Mesenchymal stem cell (in vitro differentiated cells and primary cell): ENCODE results near the gene CHST11.

Experiments
- DNase-seq: peaks from one replicate; pipeline ENCODE4 v3.0.0-alpha.2; 2013
- H2AFZ ChIP-seq: one replicate; pipeline ENCODE4 v1.6.1; 2013; ENCODE audit warnings: low read depth, mild to moderate bottlenecking, control low read depth, inconsistent platforms, low read length, moderate library complexity
- H2AK5ac ChIP-seq: 2 replicates; pipeline ENCODE4 v1.6.1; 2013; ENCODE audit warnings: low read length, moderate library complexity, mild to moderate bottlenecking, inconsistent platforms; ENCODE audit not compliant: severe bottlenecking
- H2BK120ac ChIP-seq: one replicate; pipeline ENCODE4 v1.6.1; 2013; ENCODE audit warnings: low read depth, mild to moderate bottlenecking, inconsistent platforms, low read length, moderate library complexity
- H2BK12ac ChIP-seq, 2 experiments: one replicate each; pipeline ENCODE4 v1.6.1; 2013; ENCODE audit warnings: inconsistent platforms in 2 of 2, low read length in 2 of 2, mild to moderate bottlenecking in 2 of 2, moderate library complexity in 2 of 2, control low read depth in 1 of 2
- H2BK15ac ChIP-seq: one replicate; pipeline ENCODE4 v1.6.1; 2013; ENCODE audit warnings: mild to moderate bottlenecking, low read depth, inconsistent platforms; ENCODE audit not compliant: poor library complexity, severe bottlenecking
- H2BK5ac ChIP-seq: 2 replicates; pipeline ENCODE4 v1.6.1; 2013; ENCODE audit warnings: low read depth, mild to moderate bottlenecking, low read length, control low read depth, inconsistent platforms; ENCODE audit not compliant: poor library complexity, severe bottlenecking
- H3K14ac ChIP-seq, 2 experiments: one replicate each; pipeline ENCODE4 v1.6.1; 2013; ENCODE audit warnings: inconsistent platforms in 2 of 2, low read length in 2 of 2, control low read depth in 1 of 2, mild to moderate bottlenecking in 1 of 2, moderate library complexity in 1 of 2
- H3K18ac ChIP-seq, 2 experiments: one replicate each; pipeline ENCODE4 v1.6.1; 2013; ENCODE audit warnings: inconsistent platforms in 2 of 2, low read length in 2 of 2, control low read depth in 1 of 2, low read depth in 1 of 2, mild to moderate bottlenecking in 1 of 2
- H3K23ac ChIP-seq, 2 experiments: one replicate each; pipeline ENCODE4 v1.6.1; 2013; ENCODE audit warnings: inconsistent platforms in 2 of 2, low read length in 2 of 2, mild to moderate bottlenecking in 2 of 2, moderate library complexity in 2 of 2, control low read depth in 1 of 2
- H3K27ac ChIP-seq: 2 replicates; pipeline ENCODE4 v1.5.1; 2013; ENCODE audit warnings: mild to moderate bottlenecking, moderate library complexity, low read length, control low read depth, inconsistent platforms; ENCODE audit not compliant: poor library complexity, severe bottlenecking
- H3K27me3 ChIP-seq, 2 experiments: 2 replicates each; pipeline versions ENCODE4 v1.6.1 to v1.7.0; 2013; ENCODE audit warnings: low read length in 2 of 2, mild to moderate bottlenecking in 2 of 2, moderate library complexity in 2 of 2, control low read depth in 1 of 2, inconsistent platforms in 1 of 2; ENCODE audit not compliant: control insufficient read depth in 1 of 2, insufficient read depth in 1 of 2
- H3K36me3 ChIP-seq, 2 experiments: 2 replicates each; pipeline versions ENCODE4 v1.6.1 to v1.7.0; 2013; ENCODE audit warnings: low read length in 2 of 2, control low read depth in 1 of 2, inconsistent platforms in 1 of 2, low read depth in 1 of 2, mild to moderate bottlenecking in 1 of 2; ENCODE audit not compliant: insufficient read depth in 2 of 2, control insufficient read depth in 1 of 2
- H3K4ac ChIP-seq, 2 experiments: one replicate each; pipeline ENCODE4 v1.6.1; 2013; ENCODE audit warnings: inconsistent platforms in 2 of 2, low read length in 2 of 2, mild to moderate bottlenecking in 2 of 2, moderate library complexity in 2 of 2, control low read depth in 1 of 2, low read depth in 1 of 2
- H3K4me1 ChIP-seq: 2 replicates; pipeline ENCODE4 v1.6.1; 2013; ENCODE audit warnings: low read depth, low read length, control low read depth; ENCODE audit not compliant: control insufficient read depth, insufficient read depth
- H3K4me2 ChIP-seq: 2 replicates; pipeline ENCODE4 v1.6.1; 2013; ENCODE audit warnings: low read length, mild to moderate bottlenecking, inconsistent platforms; ENCODE audit not compliant: poor library complexity, severe bottlenecking
- H3K4me3 ChIP-seq, 2 experiments: 2 replicates each; pipeline versions ENCODE4 v1.5.1 to v1.7.0; 2013; ENCODE audit warnings: low read length in 2 of 2, mild to moderate bottlenecking in 2 of 2, control low read depth in 1 of 2, low read depth in 1 of 2; ENCODE audit not compliant: insufficient read depth in 1 of 2
- H3K79me1 ChIP-seq: replicated peaks from 2 replicates; pipeline ENCODE4 v1.6.1; 2013; ENCODE audit warnings: mild to moderate bottlenecking, control low read depth, low read length, inconsistent platforms; ENCODE audit not compliant: poor library complexity, severe bottlenecking
- H3K9ac ChIP-seq: 2 replicates; pipeline ENCODE4 v1.7.0; 2013; ENCODE audit warnings: mild to moderate bottlenecking, low read length, moderate library complexity
- H3K9me3 ChIP-seq: 2 replicates; pipeline ENCODE4 v1.7.0; 2013; ENCODE audit warnings: mild to moderate bottlenecking, low read length; ENCODE audit not compliant: control insufficient read depth
- H4K8ac ChIP-seq: one replicate; pipeline ENCODE4 v1.6.1; 2013; ENCODE audit warnings: inconsistent platforms, mild to moderate bottlenecking, low read length, moderate library complexity
- H4K91ac ChIP-seq: one replicate; pipeline ENCODE4 v1.6.1; 2013; ENCODE audit warnings: mild to moderate bottlenecking, low read length, inconsistent platforms
- WGBS: methylation state at CpG from one replicate; pipeline ENCODE4 v1.1.7; 2013; ENCODE audit warnings: mixed read lengths; 5-methylcytosine and 5-hydroxymethylcytosine counted together

Gene CHST11

GRCh38 chr12:104553421-104553820, 96.7 kb downstream of the CHST11 start:
- no peak overlapping the region for H2BK15ac ChIP-seq
- H3K79me1 ChIP-seq, result no peaks in the 10 kb centered on the region
- no peak overlapping the region for H3K4me2 ChIP-seq
- no peak overlapping the region for H3K9ac ChIP-seq
- H2AK5ac ChIP-seq, result no peak overlapping the region
- H4K91ac ChIP-seq, result no peak overlapping the region
- H2BK12ac ChIP-seq, result no peak overlapping the region
- no peak overlapping the region for H2AFZ ChIP-seq
- H3K9me3 ChIP-seq, result peaks cover 10% of the 10 kb centered on the region
- no peaks in the 10 kb centered on the region for H3K36me3 ChIP-seq
- peaks cover 0 to 16% of the 10 kb centered on the region in 2 experiments for H3K27me3 ChIP-seq
- H3K14ac ChIP-seq, result no peak overlapping the region
- H3K18ac ChIP-seq, result no peak overlapping the region
- H3K4me1 ChIP-seq, result no peaks in the 10 kb centered on the region
- H4K8ac ChIP-seq, result no peak overlapping the region
- H2BK5ac ChIP-seq, result no peak overlapping the region
- H3K23ac ChIP-seq, result no peak overlapping the region
- no peak overlapping the region for H2BK120ac ChIP-seq
- 98% methylated on average over 4 of the region's 4 CpGs for WGBS
- no peak overlapping the region for H3K4ac ChIP-seq
- DNase-seq, result no peak
- no peak overlapping the region for H3K4me3 ChIP-seq
- no peak overlapping the region for H3K27ac ChIP-seq

GRCh38 chr12:104555648-104556047, 98.9 kb downstream of the CHST11 start:
- H3K4me2 ChIP-seq, result no peak overlapping the region
- no peak overlapping the region for H2AFZ ChIP-seq
- no peaks in the 10 kb centered on the region for H3K36me3 ChIP-seq
- no peak for DNase-seq
- peaks cover 10% of the 10 kb centered on the region for H3K9me3 ChIP-seq
- H3K4me3 ChIP-seq, result no peak overlapping the region
- H3K14ac ChIP-seq, result no peak overlapping the region
- no peak overlapping the region for H2AK5ac ChIP-seq
- no peak overlapping the region for H3K9ac ChIP-seq
- no peaks in the 10 kb centered on the region for H3K4me1 ChIP-seq
- H3K79me1 ChIP-seq, result no peaks in the 10 kb centered on the region
- H3K27me3 ChIP-seq, result peaks cover 0 to 19% of the 10 kb centered on the region in 2 experiments
- no peak overlapping the region for H3K4ac ChIP-seq
- H4K8ac ChIP-seq, result no peak overlapping the region
- no peak overlapping the region for H3K18ac ChIP-seq
- no peak overlapping the region for H4K91ac ChIP-seq
- H2BK12ac ChIP-seq, result no peak overlapping the region
- H2BK15ac ChIP-seq, result peak overlapping the region; percentile 23
- no peak overlapping the region for H2BK120ac ChIP-seq
- H2BK5ac ChIP-seq, result no peak overlapping the region
- no peak overlapping the region for H3K23ac ChIP-seq
- 91% methylated on average over 6 of the region's 6 CpGs for WGBS
- H3K27ac ChIP-seq, result no peak overlapping the region

GRCh38 chr12:104557488-104558195, 100.9 kb downstream of the CHST11 start:
- 91% methylated on average over 13 of the region's 13 CpGs for WGBS
- no peak overlapping the region for H3K4me3 ChIP-seq
- peaks cover 10% of the 10 kb centered on the region for H3K9me3 ChIP-seq
- no peak overlapping the region for H2BK5ac ChIP-seq
- no peak overlapping the region for H3K9ac ChIP-seq
- no peak for DNase-seq
- no peak overlapping the region for H3K4me2 ChIP-seq
- peak overlapping the region in 1 of 2 experiments; percentile 34 for H2BK12ac ChIP-seq
- H3K14ac ChIP-seq, result no peak overlapping the region
- no peaks in the 10 kb centered on the region for H3K79me1 ChIP-seq
- no peak overlapping the region for H2AFZ ChIP-seq
- no peak overlapping the region for H2BK15ac ChIP-seq
- no peak overlapping the region for H2AK5ac ChIP-seq
- H3K36me3 ChIP-seq, result no peaks in the 10 kb centered on the region
- H3K27ac ChIP-seq, result no peak overlapping the region
- H4K8ac ChIP-seq, result no peak overlapping the region
- no peaks in the 10 kb centered on the region for H3K4me1 ChIP-seq
- no peak overlapping the region for H2BK120ac ChIP-seq
- no peak overlapping the region for H3K18ac ChIP-seq
- H3K4ac ChIP-seq, result no peak overlapping the region
- H3K23ac ChIP-seq, result peak overlapping the region in 1 of 2 experiments; percentile 73
- no peak overlapping the region for H4K91ac ChIP-seq
- peaks cover 0 to 26% of the 10 kb centered on the region in 2 experiments for H3K27me3 ChIP-seq

- no peak overlapping the region for H3K27ac ChIP-seq
- no peak overlapping the region for H2AK5ac ChIP-seq
- no peak overlapping the region for H2BK5ac ChIP-seq
- no peak overlapping the region for H3K23ac ChIP-seq
- no peaks in the 10 kb centered on the region for H3K4me1 ChIP-seq
- H3K4me2 ChIP-seq, result no peak overlapping the region
- DNase-seq, result no peak
- H2BK15ac ChIP-seq, result no peak overlapping the region
- no peak overlapping the region for H3K18ac ChIP-seq
- H3K9me3 ChIP-seq, result peaks cover 3% of the 10 kb centered on the region
- WGBS, result 93% methylated on average over 5 of the region's 5 CpGs
- H2BK12ac ChIP-seq, result no peak overlapping the region
- H3K4ac ChIP-seq, result no peak overlapping the region
- no peaks in the 10 kb centered on the region for H3K36me3 ChIP-seq
- no peak overlapping the region for H4K8ac ChIP-seq
- no peak overlapping the region for H3K4me3 ChIP-seq
- no peak overlapping the region for H4K91ac ChIP-seq
- no peaks in the 10 kb centered on the region for H3K79me1 ChIP-seq
- H2AFZ ChIP-seq, result no peak overlapping the region
- no peak overlapping the region for H3K9ac ChIP-seq
- peaks cover 0 to 10% of the 10 kb centered on the region in 2 experiments for H3K27me3 ChIP-seq
- no peak overlapping the region for H3K14ac ChIP-seq
- no peak overlapping the region for H2BK120ac ChIP-seq
These were observed 104.1 kb downstream of the CHST11 start for GRCh38 chr12:104560881-104561280.
